ENCODE results near the gene SPRYD3.

SPRYD3 gene

DNA sequence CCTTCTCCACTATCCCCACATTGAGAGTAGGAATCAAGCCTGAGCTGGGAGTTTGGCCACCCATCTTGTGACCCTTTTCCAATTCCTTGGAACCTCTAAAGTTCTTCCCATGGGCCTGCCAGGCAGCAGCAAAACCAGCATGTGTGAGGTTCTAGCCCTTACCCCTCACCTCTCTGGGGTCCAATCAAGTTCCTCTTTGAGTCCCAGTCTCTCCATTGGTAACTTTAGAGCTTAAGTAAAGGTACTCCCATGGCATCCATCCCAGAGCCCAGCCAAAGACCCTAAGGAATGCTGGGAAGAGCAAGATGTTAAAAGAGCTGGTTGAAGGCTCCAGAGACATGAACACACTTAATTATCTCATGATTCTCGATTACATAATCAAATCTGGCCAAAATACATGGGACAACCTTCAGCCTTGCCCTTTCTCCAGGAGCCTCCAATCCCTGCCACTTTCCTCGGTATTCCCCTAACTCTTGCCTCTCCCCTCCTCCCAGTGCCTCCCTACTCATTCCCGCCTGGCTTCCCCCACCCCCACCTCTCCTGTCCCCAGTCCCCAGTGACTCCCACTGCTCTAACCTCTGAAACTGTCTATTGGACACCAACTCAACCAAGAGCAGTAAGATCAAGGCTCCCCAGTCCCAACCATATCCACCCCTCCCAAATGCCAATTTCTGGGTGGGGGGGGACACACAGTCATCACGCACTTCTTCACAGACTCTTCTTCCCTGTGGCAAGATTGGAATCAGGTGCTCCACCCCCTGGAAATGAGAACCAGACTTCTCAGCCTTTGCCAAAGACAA, 34.1 kb downstream of the SPRYD3 start:
- Histone ChIP-seq H3K4me1 (ENCODE audit: insufficient read depth, low read length, severe bottlenecking) (peaks cover 7% of the 10 kb centered on the region), H2AFZ (ENCODE audit: low read length) (no peak overlapping the region), H3K9ac (ENCODE audit: low read length) (no peak overlapping the region), H3K4me3 (ENCODE audit: low read depth, low read length, poor library complexity, severe bottlenecking) (no peak overlapping the region), H3F3A (ENCODE audit: insufficient read depth, low read length) (no peaks in the 10 kb centered on the region), H3K9me3 (ENCODE audit: low read length) (no peaks in the 10 kb centered on the region), H3K27ac (ENCODE audit: low read depth, low read length, poor library complexity, severe bottlenecking) (no peak overlapping the region), H3K36me3 (ENCODE audit: insufficient read depth, low read length) (peaks cover 18% of the 10 kb centered on the region), H4K20me1 (ENCODE audit: insufficient read depth, low read length) (no peaks in the 10 kb centered on the region), H3K79me2 (ENCODE audit: insufficient read depth, low read length) (no peaks in the 10 kb centered on the region), H3K4me2 (ENCODE audit: low read length) (no peak overlapping the region), H3K27me3 (ENCODE audit: insufficient read depth, low read length) (no peaks in the 10 kb centered on the region; the same call in 1 of the 2 replicates), H3K9me2 (ENCODE audit: low read depth, low read length) (no peaks in the 10 kb centered on the region)
- TF ChIP-seq, protein P1, sequence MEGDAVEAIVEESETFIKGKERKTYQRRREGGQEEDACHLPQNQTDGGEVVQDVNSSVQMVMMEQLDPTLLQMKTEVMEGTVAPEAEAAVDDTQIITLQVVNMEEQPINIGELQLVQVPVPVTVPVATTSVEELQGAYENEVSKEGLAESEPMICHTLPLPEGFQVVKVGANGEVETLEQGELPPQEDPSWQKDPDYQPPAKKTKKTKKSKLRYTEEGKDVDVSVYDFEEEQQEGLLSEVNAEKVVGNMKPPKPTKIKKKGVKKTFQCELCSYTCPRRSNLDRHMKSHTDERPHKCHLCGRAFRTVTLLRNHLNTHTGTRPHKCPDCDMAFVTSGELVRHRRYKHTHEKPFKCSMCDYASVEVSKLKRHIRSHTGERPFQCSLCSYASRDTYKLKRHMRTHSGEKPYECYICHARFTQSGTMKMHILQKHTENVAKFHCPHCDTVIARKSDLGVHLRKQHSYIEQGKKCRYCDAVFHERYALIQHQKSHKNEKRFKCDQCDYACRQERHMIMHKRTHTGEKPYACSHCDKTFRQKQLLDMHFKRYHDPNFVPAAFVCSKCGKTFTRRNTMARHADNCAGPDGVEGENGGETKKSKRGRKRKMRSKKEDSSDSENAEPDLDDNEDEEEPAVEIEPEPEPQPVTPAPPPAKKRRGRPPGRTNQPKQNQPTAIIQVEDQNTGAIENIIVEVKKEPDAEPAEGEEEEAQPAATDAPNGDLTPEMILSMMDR (IDR thresholded peaks at IDR 0.05; ENCODE audit: low read length) = no peak
- TF ChIP-seq EZH2 (IDR thresholded peaks at IDR 0.05; ENCODE audit: borderline replicate concordance, low read length) = no peak

DNA sequence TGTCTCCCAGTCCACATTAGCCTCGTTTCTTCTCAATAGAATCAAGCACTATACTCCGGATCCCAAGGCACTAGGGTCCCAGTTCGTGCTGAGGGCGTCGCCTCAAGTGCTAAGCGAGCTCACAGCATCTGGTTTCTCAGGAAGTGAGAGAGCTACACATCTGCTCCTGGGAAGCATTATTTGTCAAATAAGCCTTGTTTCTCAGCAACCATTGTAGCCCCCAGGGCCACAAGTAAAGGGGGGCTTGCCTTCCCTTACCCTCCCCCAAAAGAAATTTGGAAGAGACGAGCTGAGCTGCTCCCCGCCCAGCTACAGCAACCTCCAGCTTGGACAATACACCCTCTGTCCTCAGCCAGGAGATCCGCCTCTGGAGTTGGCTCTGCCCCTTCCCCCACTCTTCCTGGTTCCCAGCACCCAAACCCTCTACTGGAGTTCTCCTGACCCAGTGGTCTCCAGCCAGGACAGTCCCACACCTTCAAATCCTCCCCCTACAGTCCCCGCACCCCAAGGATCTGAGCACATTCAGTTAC, 35.1 kb downstream of the SPRYD3 start:
- Histone ChIP-seq H3K27me3 (ENCODE audit: insufficient read depth, low read length) (no peaks in the 10 kb centered on the region), H3K79me2 (ENCODE audit: insufficient read depth, low read length) (no peaks in the 10 kb centered on the region), H3K27ac (ENCODE audit: low read depth, low read length, poor library complexity, severe bottlenecking) (no peak overlapping the region), H3K9me2 (ENCODE audit: low read depth, low read length) (no peaks in the 10 kb centered on the region), H3K36me3 (ENCODE audit: insufficient read depth, low read length) (peaks cover 28% of the 10 kb centered on the region), H3F3A (ENCODE audit: insufficient read depth, low read length) (no peaks in the 10 kb centered on the region), H2AFZ (ENCODE audit: low read length) (no peak overlapping the region), H3K4me2 (ENCODE audit: low read length) (no peak overlapping the region), H3K4me1 (ENCODE audit: insufficient read depth, low read length, severe bottlenecking) (peaks cover 7% of the 10 kb centered on the region), H3K4me3 (ENCODE audit: low read depth, low read length, poor library complexity, severe bottlenecking) (no peak overlapping the region), H3K9me3 (ENCODE audit: low read length) (no peaks in the 10 kb centered on the region), H3K9ac (ENCODE audit: low read length) (no peak overlapping the region), H4K20me1 (ENCODE audit: insufficient read depth, low read length) (no peaks in the 10 kb centered on the region)
- TF ChIP-seq EZH2 (IDR thresholded peaks at IDR 0.05; ENCODE audit: borderline replicate concordance, low read length) = no peak
- TF ChIP-seq, protein P1 (IDR thresholded peaks at IDR 0.05; ENCODE audit: low read length) = no peak

DNA sequence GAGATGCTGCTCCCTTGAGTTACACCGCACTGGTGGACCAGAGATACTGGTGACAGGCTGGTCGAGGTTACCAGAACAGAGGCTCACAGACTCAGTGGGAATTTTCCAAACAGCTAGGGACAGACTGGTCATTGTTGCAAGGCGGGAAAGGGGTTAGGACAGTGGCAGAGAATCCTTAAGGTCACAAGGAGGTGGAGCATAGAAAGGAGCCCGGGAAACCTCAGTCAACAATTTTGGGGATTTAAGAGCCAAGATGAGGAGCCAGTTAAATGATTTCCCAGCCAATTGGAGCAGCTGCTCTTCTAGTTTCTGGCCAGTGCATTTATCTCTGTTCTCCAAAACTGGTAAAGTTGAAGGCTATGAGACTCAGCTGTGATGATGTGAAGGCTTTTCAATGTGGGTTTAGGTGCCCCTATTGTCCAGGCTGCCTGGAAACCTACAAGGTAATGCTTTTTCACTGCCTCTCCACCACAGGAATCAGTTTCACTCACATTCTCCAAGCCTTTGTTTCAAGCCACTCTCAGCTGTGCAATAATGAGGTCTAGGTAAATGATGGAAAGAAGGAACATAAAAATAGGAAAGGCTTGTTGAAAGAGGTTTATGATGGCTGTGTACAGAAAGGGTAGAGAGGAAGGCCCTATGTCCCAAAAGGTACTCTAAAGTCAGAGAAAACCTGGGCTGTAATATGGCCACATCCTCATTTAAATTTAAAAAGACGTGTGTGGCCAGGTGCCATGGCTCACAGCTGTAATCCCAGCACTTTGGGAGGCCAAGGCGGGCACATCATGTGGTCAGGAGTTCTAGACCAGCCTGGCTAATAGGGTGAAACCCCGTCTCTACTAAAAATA, 36.4 kb downstream of the SPRYD3 start:
- no peak overlapping the region for H2AFZ ChIP-seq (ENCODE audit: low read length)
- H3K4me2 ChIP-seq (ENCODE audit: low read length) = no peak overlapping the region
- H3K4me3 ChIP-seq (ENCODE audit: low read depth, low read length, poor library complexity, severe bottlenecking) = no peak overlapping the region
- H3K36me3 ChIP-seq (ENCODE audit: insufficient read depth, low read length) = peaks cover 41% of the 10 kb centered on the region
- 0 out of 2 replicates have a peak, but pooled peaks cover 4% of the 10 kb centered on the region for H3F3A ChIP-seq (ENCODE audit: insufficient read depth, low read length)
- TF ChIP-seq EZH2 (IDR thresholded peaks at IDR 0.05; ENCODE audit: borderline replicate concordance, low read length) = no peak
- TF ChIP-seq, protein P1 (IDR thresholded peaks at IDR 0.05; ENCODE audit: low read length) = no peak
- no peak overlapping the region for H3K9ac ChIP-seq (ENCODE audit: low read length)
- no peaks in the 10 kb centered on the region for H3K9me3 ChIP-seq (ENCODE audit: low read length)
- H3K79me2 ChIP-seq (ENCODE audit: insufficient read depth, low read length) = no peaks in the 10 kb centered on the region
- no peaks in the 10 kb centered on the region for H3K27me3 ChIP-seq (ENCODE audit: insufficient read depth, low read length)
- H4K20me1 ChIP-seq (ENCODE audit: insufficient read depth, low read length) = no peaks in the 10 kb centered on the region
- H3K4me1 ChIP-seq (ENCODE audit: insufficient read depth, low read length, severe bottlenecking) = peaks cover 7% of the 10 kb centered on the region
- no peaks in the 10 kb centered on the region for H3K9me2 ChIP-seq (ENCODE audit: low read depth, low read length)
- no peak overlapping the region for H3K27ac ChIP-seq (ENCODE audit: low read depth, low read length, poor library complexity, severe bottlenecking)
